GM19043 (cell line): ENCODE measurements around the gene HORMAD2.
"Not testable (repeated sequence)": the region's sequence is repeated elsewhere in the genome, so short reads cannot be mapped to it uniquely, and the experiment has no call there.

Experiments
- ATAC-seq: cut with Tn5 transposase; IDR thresholded peaks from one replicate; pipeline ENCODE4 v1.9.1; 2021; ENCODE audit warnings: low read depth; ENCODE audit not compliant: unreplicated experiment

Gene HORMAD2

DNA sequence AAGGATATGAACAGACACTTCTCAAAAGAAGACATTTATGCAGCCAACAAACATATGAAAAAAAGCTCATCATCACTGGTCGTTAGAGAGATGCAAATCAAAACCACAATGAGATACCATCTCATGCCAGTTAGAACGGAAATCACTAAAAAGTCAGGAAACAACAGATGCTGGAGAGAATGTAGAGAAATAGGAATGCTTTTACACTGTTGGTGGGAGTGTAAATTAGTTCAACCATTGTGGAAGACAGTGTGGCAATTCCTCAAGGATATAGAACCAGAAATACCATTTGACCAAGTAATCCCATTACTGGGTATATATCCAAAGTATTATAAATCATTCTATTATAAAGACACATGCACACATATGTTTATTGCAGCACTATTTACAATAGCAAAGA is 20.5 kb downstream of the HORMAD2 start:
- ATAC-seq: not testable (repeated sequence)

GRCh38 chr22:30104501-30105156 is 24.4 kb downstream of the HORMAD2 start:
- ATAC-seq: no peak

DNA sequence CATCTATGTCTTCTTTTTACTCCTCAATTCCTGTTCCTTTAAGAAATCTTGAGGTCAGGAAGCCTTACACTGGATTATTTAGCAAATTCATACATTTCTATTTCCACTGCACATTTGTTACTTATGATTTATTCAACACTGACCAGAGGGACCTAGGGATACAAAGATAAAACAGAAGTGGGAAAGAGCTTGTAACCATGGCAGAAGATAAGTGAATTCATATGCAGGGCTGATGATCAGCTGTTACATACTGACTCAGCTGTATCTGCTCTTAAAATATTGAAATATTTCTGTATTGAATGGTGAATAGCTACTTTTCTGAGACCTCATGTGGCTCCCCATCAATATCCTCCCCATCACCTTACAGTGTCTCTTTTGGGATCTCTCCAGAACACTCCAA is 25.2 kb downstream of the HORMAD2 start:
- ATAC-seq: no peak

DNA sequence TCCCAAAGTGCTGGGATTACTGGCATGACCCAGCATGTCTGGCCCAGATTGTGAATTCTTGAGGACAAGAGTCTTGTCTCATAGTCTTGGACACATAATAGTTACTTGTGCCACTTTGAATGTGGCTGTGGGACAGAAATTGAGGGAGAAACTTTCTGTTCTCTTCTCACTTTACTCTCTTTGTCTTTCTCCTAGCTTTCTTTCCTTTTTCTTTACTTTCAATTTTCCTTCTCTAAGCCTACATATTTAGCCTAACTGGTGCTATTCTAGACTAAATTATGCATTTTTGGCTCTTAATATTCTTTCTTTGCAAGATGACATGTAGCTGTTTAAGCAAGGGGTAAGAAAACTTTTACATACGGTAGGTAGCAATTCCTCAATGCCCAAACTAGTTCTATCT is 33.2 kb downstream of the HORMAD2 start:
- no peak for ATAC-seq

DNA sequence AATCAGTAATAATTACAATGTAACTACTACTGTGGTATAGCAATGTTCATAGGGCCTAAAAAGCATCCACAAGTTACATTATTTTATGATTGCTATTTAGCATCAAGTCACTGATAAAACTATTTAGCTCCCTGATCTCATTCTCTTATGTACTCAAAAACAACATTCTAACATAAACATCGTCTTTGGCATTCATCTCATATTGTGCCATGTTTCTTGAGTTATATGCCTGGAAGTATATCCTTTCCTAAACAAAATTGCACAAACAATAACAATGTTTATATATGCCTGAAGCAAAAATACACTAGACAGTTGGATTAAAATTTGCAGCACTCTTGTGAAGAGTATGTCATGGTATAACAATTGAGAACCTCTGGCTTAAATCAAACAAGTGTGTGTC is 34.1 kb downstream of the HORMAD2 start:
- ATAC-seq: no peak

GRCh38 chr22:30115705-30116104 is 35.4 kb downstream of the HORMAD2 start:
- ATAC-seq: no peak

GRCh38 chr22:30116362-30117117 is 36.3 kb downstream of the HORMAD2 start:
- ATAC-seq: no peak

- ATAC-seq: no peak
These were observed 37.0 kb downstream of the HORMAD2 start for GRCh38 chr22:30117256-30117655.

DNA sequence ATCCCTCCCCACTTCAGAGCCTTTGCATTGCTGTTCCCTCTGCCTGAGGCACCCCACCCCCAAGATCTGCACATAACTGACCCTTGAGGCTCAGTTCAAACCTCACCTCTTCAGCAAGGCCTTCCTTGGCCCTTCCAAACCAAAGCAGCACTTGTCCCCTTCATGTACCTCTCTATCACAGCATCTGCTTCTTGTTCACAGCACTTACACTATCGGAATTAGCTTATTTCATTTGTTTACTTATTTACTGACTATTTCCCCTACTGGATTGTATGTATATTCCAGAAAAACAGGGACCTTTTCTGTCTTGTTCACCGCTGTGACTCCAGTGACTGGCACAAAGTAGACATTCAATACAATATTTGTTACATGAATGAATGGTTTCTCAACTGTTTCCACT is 38.0 kb downstream of the HORMAD2 start:
- no peak for ATAC-seq

GRCh38 chr22:30121960-30122359 is 41.7 kb downstream of the HORMAD2 start:
- ATAC-seq: no peak

GRCh38 chr22:30123463-30123862 is 43.2 kb downstream of the HORMAD2 start:
- ATAC-seq: no peak

GRCh38 chr22:30127749-30128166 is 47.5 kb downstream of the HORMAD2 start:
- no peak for ATAC-seq

- ATAC-seq: no peak
These were observed 48.2 kb downstream of the HORMAD2 start for GRCh38 chr22:30128511-30128910.

DNA sequence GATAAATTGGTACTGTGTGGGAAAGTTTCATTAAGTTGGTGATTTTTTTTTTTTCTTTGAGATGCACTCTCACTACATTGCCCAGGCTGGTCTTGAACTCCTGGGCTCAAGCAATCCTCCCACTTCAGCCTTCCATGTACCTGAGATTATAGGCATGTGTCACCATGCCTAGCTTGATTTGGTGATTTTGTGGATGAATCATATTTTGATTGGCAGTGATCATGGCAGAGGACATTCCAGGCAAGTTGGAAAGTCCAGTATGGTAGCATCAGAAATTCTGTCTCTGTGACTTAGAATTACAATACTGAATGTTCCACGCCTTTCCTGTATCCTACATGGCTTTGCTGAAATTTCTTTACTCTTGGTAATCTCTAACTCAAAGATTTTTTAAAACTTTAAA is 49.4 kb downstream of the HORMAD2 start:
- ATAC-seq: no peak

DNA sequence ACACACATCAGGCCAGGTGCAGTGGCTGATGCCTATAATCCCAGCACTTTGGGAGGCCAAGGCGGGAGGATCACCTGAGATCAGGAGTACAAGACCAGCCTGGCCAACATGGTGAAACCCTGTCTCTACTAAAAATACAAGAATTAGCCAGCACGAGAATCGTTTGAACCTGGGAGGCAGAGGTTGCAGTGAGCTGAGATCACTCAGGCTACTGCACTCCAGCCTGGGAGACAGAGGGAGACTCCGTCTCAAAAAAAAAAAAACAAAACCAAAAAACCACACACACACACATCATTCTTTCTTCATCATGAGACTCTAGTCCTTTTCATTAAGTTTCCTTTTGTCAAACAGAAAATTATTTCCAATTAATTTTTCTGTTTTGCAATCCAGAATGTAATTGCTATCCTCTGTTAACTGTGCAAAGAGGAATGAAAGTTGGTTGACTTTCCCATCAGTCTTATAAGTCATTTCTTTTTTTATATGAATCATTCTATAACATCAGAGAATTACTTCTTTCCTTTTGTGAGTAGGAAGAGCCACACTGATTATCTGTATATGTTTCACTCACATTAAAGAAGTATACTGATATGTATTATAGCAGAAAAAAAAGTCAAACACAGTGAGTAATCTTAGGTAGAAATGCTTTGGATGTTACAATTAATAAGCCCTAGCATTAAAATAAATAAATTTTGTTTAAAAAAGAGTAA is 52.2 kb downstream of the HORMAD2 start:
- no peak for ATAC-seq

- ATAC-seq: no peak
These were observed 60.1 kb downstream of the HORMAD2 start for GRCh38 chr22:30140414-30140813.

DNA sequence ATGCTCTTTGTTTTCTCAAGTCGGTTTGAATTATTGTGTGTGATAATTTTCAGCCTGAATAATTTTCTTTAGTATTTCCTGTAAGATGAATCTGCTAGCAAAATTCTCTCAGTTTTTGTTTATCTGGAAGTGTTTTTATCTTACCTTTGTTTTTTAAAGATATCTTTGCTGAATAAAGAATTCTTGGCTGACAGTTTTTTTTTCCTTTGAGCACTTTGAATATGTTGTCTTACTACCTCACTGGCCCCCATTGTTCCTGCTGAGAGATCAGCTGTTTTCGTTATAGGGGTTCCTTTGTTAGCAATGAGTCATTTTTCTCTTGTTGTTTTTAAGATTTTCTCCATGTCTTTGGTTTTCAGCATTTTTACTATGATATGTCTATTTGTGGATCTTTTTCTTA is 63.0 kb downstream of the HORMAD2 start:
- no peak for ATAC-seq

DNA sequence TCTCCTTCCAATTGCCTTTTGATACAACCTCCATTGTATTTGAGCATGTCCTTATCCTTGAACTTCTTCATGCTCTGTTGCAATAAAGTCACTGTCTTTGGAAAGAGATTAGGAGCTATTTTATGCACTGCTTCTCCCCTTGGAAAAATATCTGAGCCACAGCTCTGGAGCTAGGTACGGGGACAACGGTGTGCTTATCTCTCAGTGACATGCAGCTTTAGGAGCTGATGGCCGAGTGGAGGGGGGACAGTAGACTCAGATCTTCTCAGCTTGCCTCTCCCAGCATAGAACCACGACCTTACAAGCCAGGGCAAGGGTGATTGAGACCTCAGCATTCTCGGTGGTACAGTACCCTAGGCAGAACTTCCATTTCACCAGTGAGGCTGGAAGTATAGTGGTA is 64.1 kb downstream of the HORMAD2 start:
- ATAC-seq: no peak

DNA sequence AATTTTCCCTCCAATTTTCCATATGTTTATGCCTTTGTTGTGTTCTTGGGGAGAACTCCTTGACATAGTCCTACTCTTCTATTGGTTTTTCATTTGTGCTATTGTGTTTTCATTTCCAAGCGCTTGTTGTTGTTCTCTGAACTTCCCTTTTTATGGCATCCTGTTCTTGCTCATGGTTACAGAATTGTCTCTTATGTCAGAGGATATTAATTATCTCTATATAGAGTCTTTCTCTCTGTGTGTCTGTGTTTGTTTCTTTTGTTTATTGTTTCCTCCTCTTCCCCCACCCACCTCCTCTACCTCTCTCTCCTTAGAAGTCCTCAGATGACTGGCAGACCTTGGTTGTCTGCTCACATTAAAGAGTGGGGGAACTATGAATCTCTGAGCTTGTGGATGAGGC is 69.9 kb downstream of the HORMAD2 start:
- no peak for ATAC-seq

DNA sequence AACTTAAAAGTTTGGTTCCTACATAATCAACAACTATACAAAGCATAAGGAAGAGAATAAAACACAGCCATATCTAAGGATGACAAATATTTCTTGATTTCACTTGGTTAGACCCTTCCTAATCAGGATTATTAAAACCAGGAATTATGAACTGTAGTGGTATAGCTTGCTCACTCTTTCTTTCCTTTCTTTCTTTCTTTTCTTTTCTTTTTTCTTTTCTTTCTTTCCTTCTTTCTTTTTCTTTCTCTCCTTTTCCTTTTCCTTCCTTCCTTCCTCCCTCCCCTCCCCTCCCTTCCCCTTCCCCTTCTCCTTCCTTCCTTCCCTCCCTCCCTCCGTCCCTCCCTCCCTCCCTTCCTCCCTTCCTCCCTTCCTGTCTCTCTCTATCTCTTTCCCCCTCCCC is 78.0 kb downstream of the HORMAD2 start:
- ATAC-seq: no peak

DNA sequence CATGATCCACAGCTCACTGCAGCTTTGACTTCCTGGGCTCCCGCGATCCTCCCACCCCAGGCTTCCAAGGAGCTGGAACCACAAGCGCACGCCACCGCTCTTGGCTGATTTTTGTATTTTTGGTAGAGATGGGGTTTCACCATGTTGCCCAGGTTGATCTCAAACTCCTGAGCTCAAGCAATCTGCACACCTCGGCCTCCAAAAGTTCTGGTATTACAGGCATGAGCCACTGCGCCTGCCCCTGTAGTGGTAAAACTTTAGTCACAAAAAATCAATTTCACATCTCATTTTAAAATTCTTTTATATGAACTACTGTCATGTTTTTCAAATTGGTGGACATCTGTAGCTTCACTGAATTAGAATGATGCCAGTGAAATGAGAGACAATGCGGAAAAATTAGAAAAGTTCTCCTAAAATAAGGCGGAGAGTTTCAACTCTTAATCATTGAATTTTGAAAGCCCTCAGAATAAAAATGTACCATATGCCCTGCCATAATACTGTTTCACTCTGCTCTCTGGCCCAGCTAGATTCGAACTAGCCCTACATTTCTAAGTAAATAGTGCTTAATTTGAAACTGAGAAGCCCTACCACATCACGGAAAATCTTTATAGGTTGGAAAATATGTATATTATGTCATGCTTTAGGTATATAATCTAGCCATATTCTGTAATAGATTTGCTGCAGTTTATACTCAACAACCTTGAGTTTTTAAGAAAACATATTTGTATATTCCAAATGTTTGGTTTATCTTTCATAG is 78.7 kb downstream of the HORMAD2 start:
- no peak for ATAC-seq
